Measurements from ENCODE around the gene DSCAML1. TPM values are rescaled to one million over a fixed set of nuclear protein-coding genes. Genes with fewer than 3 reads are reported as not detected.

The DSCAML1 gene
- total and polyA plus RNA-seq, 9 of the 15 experiments (the other 6 are each of a cell fraction or from before 2014, with no cell fraction given) = not detected

GRCh38 chr11:117838901-117839300 lies 41.9 kb upstream of the DSCAML1 start (continued):
- no peak for TF ChIP-seq ZNF76 (CRISPR knock-in tag; IDR thresholded peaks at IDR 0.05; ENCODE audit: borderline replicate concordance)

- Histone ChIP-seq H3K27ac (ENCODE audit: extremely low read depth, low read depth, low read length) (no peak overlapping the region), H4K20me1 (replicated peaks; ENCODE audit: control insufficient read depth, insufficient read depth, low read length) (peaks cover 10% of the 10 kb centered on the region; the same call in 1 of the 2 replicates), H3K9ac (ENCODE audit: insufficient read depth in 1 of 2, low read depth in 2 of 2, low read length in 2 of 2) (no peak overlapping the region), H3K9me3 (replicated peaks; ENCODE audit: control insufficient read depth, insufficient read depth, low read depth, low read length) (no peaks in the 10 kb centered on the region), H3K79me2 (ENCODE audit: control insufficient read depth, insufficient read depth, low read length) (no peaks in the 10 kb centered on the region), H3K4me1 (replicated peaks in 1 of 2; ENCODE audit: control insufficient read depth in 2 of 2, insufficient read depth in 2 of 2, low read length in 2 of 2) (no peaks in the 10 kb centered on the region; a peak in 1 of 5 replicates), H3K9me1 (ENCODE audit: control insufficient read depth, insufficient read depth, low read length) (peaks cover 3% of the 10 kb centered on the region), H3K27me3 (ENCODE audit: control insufficient read depth in 2 of 2, insufficient read depth in 2 of 2, low read length in 2 of 2) (peaks cover 31 to 87% of the 10 kb centered on the region in 2 experiments; a peak in 4 of 5 replicates), H2AFZ (ENCODE audit: low read depth, low read length) (no peak overlapping the region), H3K36me3 (ENCODE audit: control insufficient read depth, insufficient read depth, low read length) (no peaks in the 10 kb centered on the region), H3K4me2 (ENCODE audit: insufficient read depth, low read length) (no peak overlapping the region), H3K4me3 (no peak overlapping the region)
- WGBS (ENCODE audit: insufficient coverage, low coverage, missing lambda C conversion rate) = 1% methylated on average over 8 of the region's 8 CpGs
- intact Hi-C loops (cut with micrococcal nuclease) = no loop called here
- CTCF ChIA-PET (ENCODE audit: low intra/inter-chr PET ratio) = no interaction called here
- FAIRE-seq (no peak), DNase-seq (ENCODE audit: extremely low read depth in 1 of 4, low spot score in 3 of 4) (no peak), ATAC-seq (no peak)
- POLR2A ChIA-PET = interaction anchor here (1.0 kb wide), 1 partner anchor 142 kb away, joined by 3 read pairs; no protein-coding TSS in a partner anchor
- BruUV-seq (replicated peaks) = no TSS peak
- in situ Hi-C loops (cut with MboI) = no loop called here
- TF ChIP-seq ATF3 (IDR thresholded peaks at IDR 0.05) = peak; percentile 41
- no peak for TF ChIP-seq ATF3 (CRISPR knock-in tag; conservative IDR thresholded peaks at IDR 0.05)
- no peak for TF ChIP-seq RFX7 (CRISPR knock-in tag; IDR thresholded peaks at IDR 0.05)
These were observed 40.8 kb upstream of the DSCAML1 start for GRCh38 chr11:117837791-117838190.

Data from K562 (cell line).